GM23338 (cell line): Measurements from ENCODE around the gene STX11.

Source experiments
- CREB1 ChIP-seq: fragments of 250-450 bp; sonication (Bioruptor Pico); IDR thresholded peaks from 2 replicates; pipeline ENCODE4 v1.5.0; 2020; ENCODE audit warnings: low read depth, mild to moderate bottlenecking, moderate library complexity
- EZH2 ChIP-seq: fragments of 200-600 bp; sonication (generic); IDR thresholded peaks from one replicate; pipeline ENCODE4 v1.8.0; 2017; ENCODE audit warnings: antibody characterized with exemption, mild to moderate bottlenecking, low read depth; ENCODE audit not compliant: unreplicated experiment
- EZH2phosphoT487 ChIP-seq: fragments of 200-600 bp; sonication (generic); IDR thresholded peaks from one replicate; pipeline ENCODE4 v1.8.1; 2018; ENCODE audit warnings: antibody characterized with exemption; ENCODE audit not compliant: unreplicated experiment
- JUNB ChIP-seq: IDR thresholded peaks from one replicate; pipeline ENCODE4 v1.6.1; 2016; ENCODE audit warnings: antibody characterized with exemption; ENCODE audit not compliant: unreplicated experiment
- NANOG ChIP-seq: IDR thresholded peaks from 2 replicates; pipeline ENCODE4 v1.6.1; 2016; ENCODE audit warnings: antibody characterized with exemption, borderline replicate concordance
- POLR2AphosphoS5 ChIP-seq: IDR thresholded peaks from 2 replicates; pipeline ENCODE4 v1.6.1; 2016; ENCODE audit warnings: antibody characterized with exemption, low read depth
- STAT1 ChIP-seq: IDR thresholded peaks from one replicate; pipeline ENCODE4 v1.6.1; 2016; ENCODE audit warnings: antibody characterized with exemption; ENCODE audit not compliant: unreplicated experiment
- ZNF114 ChIP-seq: fragments of 250-450 bp; sonication (Bioruptor Pico); IDR thresholded peaks from 2 replicates; pipeline ENCODE4 v1.5.0; 2020; ENCODE audit warnings: mild to moderate bottlenecking, moderate library complexity
- ZNF331 ChIP-seq: fragments of 250-450 bp; sonication (Bioruptor Pico); IDR thresholded peaks from 2 replicates; pipeline ENCODE4 v1.5.0; 2020; ENCODE audit warnings: low read depth, mild to moderate bottlenecking, moderate library complexity
- TF ChIP-seq, protein P1 (sequence below), 2 experiments: fragments of 200-600 bp in 1 of 2; sonication (generic) in 1 of 2; conservative IDR thresholded peaks; 2 replicates each; pipeline versions ENCODE4 v1.5.1 to v1.6.1; 2016 to 2017; ENCODE audit warnings: antibody characterized with exemption in 2 of 2, low read depth in 2 of 2, mild to moderate bottlenecking in 2 of 2, moderate library complexity in 1 of 2
- TF ChIP-seq, protein P2 (sequence below): IDR thresholded peaks from one replicate; pipeline ENCODE4 v1.6.1; 2018; ENCODE audit warnings: antibody characterized with exemption; ENCODE audit not compliant: unreplicated experiment
- TF ChIP-seq, protein P3 (sequence below): IDR thresholded peaks from 2 replicates; pipeline ENCODE4 v1.6.1; 2016; ENCODE audit warnings: antibody characterized with exemption
- TF ChIP-seq, protein P4 (sequence below): fragments of 250-450 bp; sonication (Bioruptor Pico); IDR thresholded peaks from 2 replicates; pipeline ENCODE4 v1.5.0; 2020; ENCODE audit warnings: mild to moderate bottlenecking, moderate library complexity

DNA sequence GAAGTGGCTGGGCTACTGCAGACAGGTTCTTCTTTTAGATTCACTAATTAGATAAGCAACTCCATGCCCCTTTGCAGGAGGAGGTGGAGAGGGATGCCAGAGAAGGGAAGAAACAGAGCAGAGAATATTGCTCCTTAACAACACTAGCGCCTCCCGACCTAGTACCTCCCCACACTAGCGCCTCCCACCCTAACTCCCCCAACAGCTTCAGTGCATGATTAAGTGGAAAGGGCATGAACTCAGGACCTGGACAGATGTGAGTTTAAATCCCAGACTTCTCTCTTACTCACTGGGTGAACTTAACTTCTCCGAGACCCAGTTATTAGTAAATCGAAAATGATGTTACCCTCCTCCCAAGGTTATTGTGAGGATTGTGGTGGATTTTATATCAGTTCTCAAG is 25.7 kb downstream of the STX11 start:
- no peak for TF ChIP-seq JUNB
- TF ChIP-seq EZH2, result no peak
- no peak for TF ChIP-seq POLR2AphosphoS5
- TF ChIP-seq, protein P1, sequence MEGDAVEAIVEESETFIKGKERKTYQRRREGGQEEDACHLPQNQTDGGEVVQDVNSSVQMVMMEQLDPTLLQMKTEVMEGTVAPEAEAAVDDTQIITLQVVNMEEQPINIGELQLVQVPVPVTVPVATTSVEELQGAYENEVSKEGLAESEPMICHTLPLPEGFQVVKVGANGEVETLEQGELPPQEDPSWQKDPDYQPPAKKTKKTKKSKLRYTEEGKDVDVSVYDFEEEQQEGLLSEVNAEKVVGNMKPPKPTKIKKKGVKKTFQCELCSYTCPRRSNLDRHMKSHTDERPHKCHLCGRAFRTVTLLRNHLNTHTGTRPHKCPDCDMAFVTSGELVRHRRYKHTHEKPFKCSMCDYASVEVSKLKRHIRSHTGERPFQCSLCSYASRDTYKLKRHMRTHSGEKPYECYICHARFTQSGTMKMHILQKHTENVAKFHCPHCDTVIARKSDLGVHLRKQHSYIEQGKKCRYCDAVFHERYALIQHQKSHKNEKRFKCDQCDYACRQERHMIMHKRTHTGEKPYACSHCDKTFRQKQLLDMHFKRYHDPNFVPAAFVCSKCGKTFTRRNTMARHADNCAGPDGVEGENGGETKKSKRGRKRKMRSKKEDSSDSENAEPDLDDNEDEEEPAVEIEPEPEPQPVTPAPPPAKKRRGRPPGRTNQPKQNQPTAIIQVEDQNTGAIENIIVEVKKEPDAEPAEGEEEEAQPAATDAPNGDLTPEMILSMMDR (conservative IDR thresholded peaks at IDR 0.05; ENCODE audit: low read depth in 2 of 2), result no peak
- TF ChIP-seq, protein P2, sequence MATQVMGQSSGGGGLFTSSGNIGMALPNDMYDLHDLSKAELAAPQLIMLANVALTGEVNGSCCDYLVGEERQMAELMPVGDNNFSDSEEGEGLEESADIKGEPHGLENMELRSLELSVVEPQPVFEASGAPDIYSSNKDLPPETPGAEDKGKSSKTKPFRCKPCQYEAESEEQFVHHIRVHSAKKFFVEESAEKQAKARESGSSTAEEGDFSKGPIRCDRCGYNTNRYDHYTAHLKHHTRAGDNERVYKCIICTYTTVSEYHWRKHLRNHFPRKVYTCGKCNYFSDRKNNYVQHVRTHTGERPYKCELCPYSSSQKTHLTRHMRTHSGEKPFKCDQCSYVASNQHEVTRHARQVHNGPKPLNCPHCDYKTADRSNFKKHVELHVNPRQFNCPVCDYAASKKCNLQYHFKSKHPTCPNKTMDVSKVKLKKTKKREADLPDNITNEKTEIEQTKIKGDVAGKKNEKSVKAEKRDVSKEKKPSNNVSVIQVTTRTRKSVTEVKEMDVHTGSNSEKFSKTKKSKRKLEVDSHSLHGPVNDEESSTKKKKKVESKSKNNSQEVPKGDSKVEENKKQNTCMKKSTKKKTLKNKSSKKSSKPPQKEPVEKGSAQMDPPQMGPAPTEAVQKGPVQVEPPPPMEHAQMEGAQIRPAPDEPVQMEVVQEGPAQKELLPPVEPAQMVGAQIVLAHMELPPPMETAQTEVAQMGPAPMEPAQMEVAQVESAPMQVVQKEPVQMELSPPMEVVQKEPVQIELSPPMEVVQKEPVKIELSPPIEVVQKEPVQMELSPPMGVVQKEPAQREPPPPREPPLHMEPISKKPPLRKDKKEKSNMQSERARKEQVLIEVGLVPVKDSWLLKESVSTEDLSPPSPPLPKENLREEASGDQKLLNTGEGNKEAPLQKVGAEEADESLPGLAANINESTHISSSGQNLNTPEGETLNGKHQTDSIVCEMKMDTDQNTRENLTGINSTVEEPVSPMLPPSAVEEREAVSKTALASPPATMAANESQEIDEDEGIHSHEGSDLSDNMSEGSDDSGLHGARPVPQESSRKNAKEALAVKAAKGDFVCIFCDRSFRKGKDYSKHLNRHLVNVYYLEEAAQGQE, result no peak
- no peak for TF ChIP-seq EZH2phosphoT487
- TF ChIP-seq NANOG, result no peak
- TF ChIP-seq CREB1 (CRISPR knock-in tag), result no peak
- TF ChIP-seq, protein P3, sequence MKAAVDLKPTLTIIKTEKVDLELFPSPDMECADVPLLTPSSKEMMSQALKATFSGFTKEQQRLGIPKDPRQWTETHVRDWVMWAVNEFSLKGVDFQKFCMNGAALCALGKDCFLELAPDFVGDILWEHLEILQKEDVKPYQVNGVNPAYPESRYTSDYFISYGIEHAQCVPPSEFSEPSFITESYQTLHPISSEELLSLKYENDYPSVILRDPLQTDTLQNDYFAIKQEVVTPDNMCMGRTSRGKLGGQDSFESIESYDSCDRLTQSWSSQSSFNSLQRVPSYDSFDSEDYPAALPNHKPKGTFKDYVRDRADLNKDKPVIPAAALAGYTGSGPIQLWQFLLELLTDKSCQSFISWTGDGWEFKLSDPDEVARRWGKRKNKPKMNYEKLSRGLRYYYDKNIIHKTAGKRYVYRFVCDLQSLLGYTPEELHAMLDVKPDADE, result no peak
- no peak for TF ChIP-seq ZNF331 (CRISPR knock-in tag)
- TF ChIP-seq, protein P4, sequence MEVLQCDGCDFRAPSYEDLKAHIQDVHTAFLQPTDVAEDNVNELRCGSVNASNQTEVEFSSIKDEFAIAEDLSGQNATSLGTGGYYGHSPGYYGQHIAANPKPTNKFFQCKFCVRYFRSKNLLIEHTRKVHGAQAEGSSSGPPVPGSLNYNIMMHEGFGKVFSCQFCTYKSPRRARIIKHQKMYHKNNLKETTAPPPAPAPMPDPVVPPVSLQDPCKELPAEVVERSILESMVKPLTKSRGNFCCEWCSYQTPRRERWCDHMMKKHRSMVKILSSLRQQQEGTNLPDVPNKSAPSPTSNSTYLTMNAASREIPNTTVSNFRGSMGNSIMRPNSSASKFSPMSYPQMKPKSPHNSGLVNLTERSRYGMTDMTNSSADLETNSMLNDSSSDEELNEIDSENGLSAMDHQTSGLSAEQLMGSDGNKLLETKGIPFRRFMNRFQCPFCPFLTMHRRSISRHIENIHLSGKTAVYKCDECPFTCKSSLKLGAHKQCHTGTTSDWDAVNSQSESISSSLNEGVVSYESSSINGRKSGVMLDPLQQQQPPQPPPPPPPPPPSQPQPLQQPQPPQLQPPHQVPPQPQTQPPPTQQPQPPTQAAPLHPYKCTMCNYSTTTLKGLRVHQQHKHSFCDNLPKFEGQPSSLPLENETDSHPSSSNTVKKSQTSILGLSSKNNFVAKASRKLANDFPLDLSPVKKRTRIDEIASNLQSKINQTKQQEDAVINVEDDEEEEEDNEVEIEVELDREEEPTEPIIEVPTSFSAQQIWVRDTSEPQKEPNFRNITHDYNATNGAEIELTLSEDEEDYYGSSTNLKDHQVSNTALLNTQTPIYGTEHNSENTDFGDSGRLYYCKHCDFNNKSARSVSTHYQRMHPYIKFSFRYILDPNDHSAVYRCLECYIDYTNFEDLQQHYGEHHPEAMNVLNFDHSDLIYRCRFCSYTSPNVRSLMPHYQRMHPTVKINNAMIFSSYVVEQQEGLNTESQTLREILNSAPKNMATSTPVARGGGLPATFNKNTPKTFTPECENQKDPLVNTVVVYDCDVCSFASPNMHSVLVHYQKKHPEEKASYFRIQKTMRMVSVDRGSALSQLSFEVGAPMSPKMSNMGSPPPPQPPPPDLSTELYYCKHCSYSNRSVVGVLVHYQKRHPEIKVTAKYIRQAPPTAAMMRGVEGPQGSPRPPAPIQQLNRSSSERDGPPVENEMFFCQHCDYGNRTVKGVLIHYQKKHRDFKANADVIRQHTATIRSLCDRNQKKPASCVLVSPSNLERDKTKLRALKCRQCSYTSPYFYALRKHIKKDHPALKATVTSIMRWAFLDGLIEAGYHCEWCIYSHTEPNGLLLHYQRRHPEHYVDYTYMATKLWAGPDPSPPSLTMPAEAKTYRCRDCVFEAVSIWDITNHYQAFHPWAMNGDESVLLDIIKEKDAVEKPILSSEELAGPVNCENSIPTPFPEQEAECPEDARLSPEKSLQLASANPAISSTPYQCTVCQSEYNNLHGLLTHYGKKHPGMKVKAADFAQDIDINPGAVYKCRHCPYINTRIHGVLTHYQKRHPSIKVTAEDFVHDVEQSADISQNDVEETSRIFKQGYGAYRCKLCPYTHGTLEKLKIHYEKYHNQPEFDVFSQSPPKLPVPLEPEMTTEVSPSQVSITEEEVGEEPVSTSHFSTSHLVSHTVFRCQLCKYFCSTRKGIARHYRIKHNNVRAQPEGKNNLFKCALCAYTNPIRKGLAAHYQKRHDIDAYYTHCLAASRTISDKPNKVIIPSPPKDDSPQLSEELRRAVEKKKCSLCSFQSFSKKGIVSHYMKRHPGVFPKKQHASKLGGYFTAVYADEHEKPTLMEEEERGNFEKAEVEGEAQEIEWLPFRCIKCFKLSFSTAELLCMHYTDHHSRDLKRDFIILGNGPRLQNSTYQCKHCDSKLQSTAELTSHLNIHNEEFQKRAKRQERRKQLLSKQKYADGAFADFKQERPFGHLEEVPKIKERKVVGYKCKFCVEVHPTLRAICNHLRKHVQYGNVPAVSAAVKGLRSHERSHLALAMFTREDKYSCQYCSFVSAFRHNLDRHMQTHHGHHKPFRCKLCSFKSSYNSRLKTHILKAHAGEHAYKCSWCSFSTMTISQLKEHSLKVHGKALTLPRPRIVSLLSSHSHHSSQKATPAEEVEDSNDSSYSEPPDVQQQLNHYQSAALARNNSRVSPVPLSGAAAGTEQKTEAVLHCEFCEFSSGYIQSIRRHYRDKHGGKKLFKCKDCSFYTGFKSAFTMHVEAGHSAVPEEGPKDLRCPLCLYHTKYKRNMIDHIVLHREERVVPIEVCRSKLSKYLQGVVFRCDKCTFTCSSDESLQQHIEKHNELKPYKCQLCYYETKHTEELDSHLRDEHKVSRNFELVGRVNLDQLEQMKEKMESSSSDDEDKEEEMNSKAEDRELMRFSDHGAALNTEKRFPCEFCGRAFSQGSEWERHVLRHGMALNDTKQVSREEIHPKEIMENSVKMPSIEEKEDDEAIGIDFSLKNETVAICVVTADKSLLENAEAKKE (CRISPR knock-in tag), result no peak
- TF ChIP-seq ZNF114 (CRISPR knock-in tag), result no peak
- no peak for TF ChIP-seq STAT1
